PFSK-1 (cell line): ENCODE data around the gene SKIC2. TPM values are rescaled to one million over a fixed set of nuclear protein-coding genes. Genes with fewer than 3 reads are reported as not detected.
A peak's percentile ranks its signal among the peaks of the same experiment; 100 is the strongest.

ENCODE experiments used
- FOXP2 ChIP-seq: optimal IDR thresholded peaks from 2 replicates; pipeline ENCODE3; 2011; ENCODE audit warnings: borderline replicate concordance, control low read depth, inconsistent platforms; ENCODE audit not compliant: insufficient read depth; ENCODE audit errors: extremely low read length, extremely low read depth
- POLR2AphosphoS5 ChIP-seq: IDR thresholded peaks from 2 replicates; pipeline ENCODE4 v1.6.1; 2012; ENCODE audit warnings: low read depth, mild to moderate bottlenecking, control low read depth, low read length, moderate library complexity
- SIN3A ChIP-seq: IDR thresholded peaks from 2 replicates; pipeline ENCODE4 v1.6.1; 2012; ENCODE audit warnings: mild to moderate bottlenecking, low read length, moderate library complexity, borderline replicate concordance; ENCODE audit not compliant: insufficient read depth
- TAF1 ChIP-seq: IDR thresholded peaks from 2 replicates; pipeline ENCODE4 v1.6.1; 2012; ENCODE audit warnings: low read length, control low read depth, borderline replicate concordance; ENCODE audit not compliant: insufficient read depth
- polyA plus RNA-seq: library from polyadenylated mRNA; unstranded; fragments of >200 nt; gene quantifications from one replicate; pipeline ENCODE4 v1.2.1, GENCODE V29; 2012; ENCODE audit warnings: low read depth, missing spikeins; ENCODE audit not compliant: insufficient read length
- TF ChIP-seq, protein P1 (sequence below), 2 experiments: IDR thresholded peaks; 2 replicates each; pipeline versions ENCODE4 v1.6.1 to v1.8.0; 2011 to 2012; ENCODE audit warnings: low read depth in 2 of 2, low read length in 2 of 2, control low read depth in 1 of 2, inconsistent platforms in 1 of 2, mild to moderate bottlenecking in 1 of 2, moderate library complexity in 1 of 2; ENCODE audit not compliant: insufficient read depth in 1 of 2

The SKIC2 gene
- polyA plus RNA-seq, result 104 TPM

DNA sequence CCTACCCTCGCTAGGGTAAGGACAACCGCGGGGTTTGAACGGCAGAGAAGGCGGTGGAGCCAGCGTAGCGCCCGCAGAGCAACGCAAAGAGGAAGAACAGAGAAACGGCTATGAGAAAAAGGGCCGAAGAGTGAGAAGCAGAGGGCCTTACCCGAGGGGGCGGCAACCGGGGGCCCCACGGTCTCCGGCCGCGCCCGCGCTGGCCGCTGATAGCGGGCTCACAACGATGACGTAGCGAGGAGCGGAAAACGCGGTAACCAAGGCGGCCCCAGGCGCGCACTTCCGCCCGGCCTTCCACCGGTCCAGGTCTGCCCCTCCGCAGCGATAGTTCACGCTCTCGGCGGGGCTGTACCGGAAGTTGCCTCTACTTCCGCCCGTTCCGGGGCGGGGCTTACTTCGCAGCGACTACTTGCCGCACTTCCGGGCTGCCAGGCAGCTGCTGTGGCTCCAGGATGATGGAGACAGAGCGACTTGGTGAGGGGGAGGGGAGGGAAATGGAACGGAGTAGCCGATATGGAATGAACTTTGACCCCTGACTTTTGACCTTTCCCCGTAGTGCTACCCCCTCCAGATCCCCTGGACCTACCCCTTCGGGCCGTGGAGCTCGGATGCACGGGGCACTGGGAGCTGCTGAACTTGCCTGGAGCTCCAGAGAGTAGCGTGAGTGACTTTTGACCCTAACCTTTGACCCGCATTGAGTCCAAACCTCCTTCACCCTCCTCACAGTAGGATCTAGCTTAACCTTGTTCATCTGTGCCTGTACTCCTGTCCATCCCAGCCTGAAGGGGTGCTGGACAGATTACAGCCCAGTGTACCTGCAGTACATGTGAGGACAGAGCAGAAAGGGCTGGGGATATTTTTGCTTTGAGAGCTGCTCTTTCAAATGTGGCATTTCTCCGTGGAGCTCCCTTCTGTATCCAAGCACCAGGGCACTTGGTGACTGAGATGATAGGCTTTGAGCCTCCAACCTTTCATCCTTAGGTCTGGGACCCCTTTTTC is at the start of gene SKIC2, which contains the start of gene NELFE:
SKIC2 (plus strand) TSS at position 435 of the 999 bp plus-strand sequence; CDS start at position 453, 18 bp downstream.
NELFE (minus strand) TSS at position 231 of the 999 bp plus-strand sequence. CDS start 525 bp downstream, outside the sequence.
- TF ChIP-seq, protein P1, sequence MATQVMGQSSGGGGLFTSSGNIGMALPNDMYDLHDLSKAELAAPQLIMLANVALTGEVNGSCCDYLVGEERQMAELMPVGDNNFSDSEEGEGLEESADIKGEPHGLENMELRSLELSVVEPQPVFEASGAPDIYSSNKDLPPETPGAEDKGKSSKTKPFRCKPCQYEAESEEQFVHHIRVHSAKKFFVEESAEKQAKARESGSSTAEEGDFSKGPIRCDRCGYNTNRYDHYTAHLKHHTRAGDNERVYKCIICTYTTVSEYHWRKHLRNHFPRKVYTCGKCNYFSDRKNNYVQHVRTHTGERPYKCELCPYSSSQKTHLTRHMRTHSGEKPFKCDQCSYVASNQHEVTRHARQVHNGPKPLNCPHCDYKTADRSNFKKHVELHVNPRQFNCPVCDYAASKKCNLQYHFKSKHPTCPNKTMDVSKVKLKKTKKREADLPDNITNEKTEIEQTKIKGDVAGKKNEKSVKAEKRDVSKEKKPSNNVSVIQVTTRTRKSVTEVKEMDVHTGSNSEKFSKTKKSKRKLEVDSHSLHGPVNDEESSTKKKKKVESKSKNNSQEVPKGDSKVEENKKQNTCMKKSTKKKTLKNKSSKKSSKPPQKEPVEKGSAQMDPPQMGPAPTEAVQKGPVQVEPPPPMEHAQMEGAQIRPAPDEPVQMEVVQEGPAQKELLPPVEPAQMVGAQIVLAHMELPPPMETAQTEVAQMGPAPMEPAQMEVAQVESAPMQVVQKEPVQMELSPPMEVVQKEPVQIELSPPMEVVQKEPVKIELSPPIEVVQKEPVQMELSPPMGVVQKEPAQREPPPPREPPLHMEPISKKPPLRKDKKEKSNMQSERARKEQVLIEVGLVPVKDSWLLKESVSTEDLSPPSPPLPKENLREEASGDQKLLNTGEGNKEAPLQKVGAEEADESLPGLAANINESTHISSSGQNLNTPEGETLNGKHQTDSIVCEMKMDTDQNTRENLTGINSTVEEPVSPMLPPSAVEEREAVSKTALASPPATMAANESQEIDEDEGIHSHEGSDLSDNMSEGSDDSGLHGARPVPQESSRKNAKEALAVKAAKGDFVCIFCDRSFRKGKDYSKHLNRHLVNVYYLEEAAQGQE (IDR thresholded peaks at IDR 0.05; ENCODE audit: insufficient read depth in 1 of 2, low read depth in 2 of 2, low read length in 2 of 2), result peak; percentile 26 to 33; a peak in 1 of 4 replicates
- peak; percentile 88 for TF ChIP-seq POLR2AphosphoS5
- TF ChIP-seq FOXP2, result peak; percentile 92
- peak; percentile 97; the same call in 1 of the 2 replicates for TF ChIP-seq SIN3A
- peak; percentile 86; the same call in 1 of the 2 replicates for TF ChIP-seq TAF1

DNA sequence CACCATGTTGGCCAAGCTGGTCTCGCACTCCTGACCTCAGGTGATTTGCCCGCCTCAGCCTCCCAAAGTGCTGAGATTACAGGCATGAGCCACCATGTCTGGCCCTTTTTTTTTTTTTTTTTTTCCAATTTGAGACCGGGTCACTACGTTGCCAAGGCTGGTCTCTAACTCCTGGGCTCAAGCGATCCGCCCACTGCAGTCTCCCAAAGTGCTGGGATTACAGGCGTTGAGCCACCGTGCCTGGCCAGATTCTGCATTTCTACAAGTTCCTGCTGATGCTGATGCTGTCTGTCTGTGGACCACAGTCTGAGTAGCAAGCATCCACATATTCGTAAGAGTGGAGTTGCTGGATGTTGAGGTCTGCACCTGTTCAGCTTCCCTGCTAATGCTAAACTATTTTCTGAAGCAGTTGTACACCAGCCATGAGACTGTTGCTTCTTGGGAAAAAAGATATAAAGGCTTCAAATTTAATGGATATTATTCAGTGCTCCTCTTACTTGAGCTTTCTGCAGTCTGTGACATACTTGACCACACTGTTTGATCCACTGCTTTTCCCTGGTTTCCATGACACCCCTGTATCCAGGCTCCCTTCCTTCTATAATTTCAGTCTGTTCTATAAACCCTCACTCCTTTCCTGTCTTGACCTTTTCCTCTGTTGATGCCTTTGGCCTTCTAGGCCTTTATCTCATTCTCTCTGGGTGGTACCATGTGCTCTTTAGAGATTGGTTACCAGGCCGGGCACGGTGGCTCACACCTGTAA is 47.0 kb upstream of the SKIC2 start:
- no peak for TF ChIP-seq TAF1
- TF ChIP-seq, protein P1 (IDR thresholded peaks at IDR 0.05; ENCODE audit: insufficient read depth in 1 of 2, low read depth in 2 of 2, low read length in 2 of 2), result no peak

GRCh38 chr6:31915351-31915750 is 43.6 kb upstream of the SKIC2 start:
- no peak for TF ChIP-seq TAF1
- TF ChIP-seq, protein P1 (IDR thresholded peaks at IDR 0.05; ENCODE audit: insufficient read depth in 1 of 2, low read depth in 2 of 2, low read length in 2 of 2), result no peak
- no peak for TF ChIP-seq POLR2AphosphoS5
- TF ChIP-seq FOXP2, result no peak
- TF ChIP-seq SIN3A, result no peak

DNA sequence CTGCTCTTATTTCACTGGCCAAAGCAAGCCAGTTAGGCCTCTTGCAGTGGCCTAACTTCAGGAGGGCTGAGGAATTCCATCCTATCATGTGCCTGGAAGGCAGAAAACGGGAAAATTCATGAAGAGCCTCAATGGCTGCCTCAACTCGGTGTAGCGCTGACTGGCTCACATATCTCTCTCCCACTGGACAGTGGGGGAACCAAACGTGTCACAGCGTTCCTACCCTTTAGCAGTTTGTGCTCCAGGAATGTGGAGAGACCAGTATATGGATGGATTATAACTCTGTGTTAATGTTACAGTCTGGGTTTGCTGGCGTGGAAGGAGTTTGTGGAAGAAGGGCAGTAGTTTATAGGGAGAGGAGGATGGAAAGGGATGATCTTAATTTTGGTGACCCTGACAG is 43.2 kb upstream of the SKIC2 start:
- TF ChIP-seq POLR2AphosphoS5 (no peak), TAF1 (no peak), SIN3A (no peak), FOXP2 (no peak)

GRCh38 chr6:31918069-31918720 is 40.8 kb upstream of the SKIC2 start:
- TF ChIP-seq, protein P1 (IDR thresholded peaks at IDR 0.05; ENCODE audit: insufficient read depth in 1 of 2, low read depth in 2 of 2, low read length in 2 of 2), result no peak
- no peak for TF ChIP-seq FOXP2
- no peak for TF ChIP-seq TAF1
- TF ChIP-seq POLR2AphosphoS5, result no peak
- TF ChIP-seq SIN3A, result no peak
